ENCODE measurements around the gene PHLPP1. TPM values are rescaled to one million over a fixed set of nuclear protein-coding genes. Genes with fewer than 3 reads are reported as not detected.

Gene PHLPP1
- total and polyA plus RNA-seq, 10 donors = 1.2 to 10.6 (median 6.7) TPM

DNA sequence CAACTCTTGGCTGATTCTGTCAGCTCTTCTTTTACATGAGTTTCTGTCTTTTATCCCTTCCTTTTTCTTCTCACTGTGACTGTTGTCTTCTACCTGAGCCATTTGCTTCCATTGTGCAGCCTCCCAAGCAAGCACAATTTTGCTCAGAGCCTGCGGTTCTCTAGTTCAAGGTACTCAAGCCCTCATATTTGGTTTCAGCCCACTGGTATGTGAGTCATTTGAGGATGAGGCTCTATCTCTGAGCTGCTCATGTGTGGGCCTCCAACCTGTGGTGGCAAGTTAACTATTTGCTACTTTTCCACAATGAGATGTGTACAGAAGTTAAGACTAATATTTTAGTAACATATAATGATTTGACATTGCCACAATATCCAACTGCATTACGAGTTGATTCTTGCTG lies 183.0 kb downstream of the PHLPP1 start:
- Histone ChIP-seq H3K4me3 (no peak overlapping the region), H3K4me1 (no peaks in the 10 kb centered on the region), H3K36me3 (peaks cover 0 to 55% (median 3%) of the 10 kb centered on the region in 6 donors), H3K27me3 (replicated peaks in 1 of 7) (no peaks in the 10 kb centered on the region), H3K27ac (no peak overlapping the region), H3K9me3 (no peaks in the 10 kb centered on the region)
- intact Hi-C loops (cut with DNase I; ENCODE audit: low total_unique reads) = no loop called here
- no peak for TF ChIP-seq POLR2A (IDR thresholded peaks at IDR 0.05)
- 83 to 90% (median 87%) methylated on average over 2 of the region's 2 CpGs for WGBS, 5 donors
- no peak for DNase-seq

DNA sequence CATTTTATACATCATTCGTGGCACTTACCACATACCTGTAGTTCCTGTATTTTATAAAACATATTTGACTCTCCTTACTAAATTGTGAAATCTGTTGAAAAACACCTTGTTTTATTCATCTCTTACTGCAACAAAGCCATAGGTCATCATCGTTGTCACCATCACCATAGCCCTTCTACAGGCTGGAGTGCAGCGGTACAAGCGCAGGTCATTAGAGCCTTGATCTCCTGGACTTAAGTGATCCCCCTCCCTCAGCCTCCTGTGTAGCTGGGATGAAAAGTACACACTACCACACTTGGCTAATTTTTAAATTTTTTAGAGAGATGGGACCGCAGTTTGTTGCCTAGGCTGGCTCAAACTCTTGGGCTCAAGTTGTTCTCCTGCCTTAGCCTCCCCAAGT lies 184.2 kb downstream of the PHLPP1 start:
- no peak for DNase-seq
- H3K27me3 ChIP-seq (replicated peaks in 1 of 7) = no peaks in the 10 kb centered on the region
- no peak for TF ChIP-seq POLR2A (IDR thresholded peaks at IDR 0.05)
- TF ChIP-seq CTCF (IDR thresholded peaks at IDR 0.05 in 8 of 11, conservative IDR thresholded peaks at IDR 0.05 in 3 of 11) = no peak
- TF ChIP-seq POLR2AphosphoS5 (IDR thresholded peaks at IDR 0.05) = no peak
- no peaks in the 10 kb centered on the region for H3K9me3 ChIP-seq
- no peaks in the 10 kb centered on the region for H3K4me1 ChIP-seq
- no peak overlapping the region for H3K4me3 ChIP-seq
- H3K36me3 ChIP-seq = peaks cover 0 to 67% (median 6%) of the 10 kb centered on the region in 6 donors
- intact Hi-C loops (cut with DNase I; ENCODE audit: low total_unique reads) = no loop called here
- no peak overlapping the region for H3K27ac ChIP-seq
- 82 to 96% (median 90%) methylated on average over 5 of the region's 5 CpGs for WGBS, 5 donors

DNA sequence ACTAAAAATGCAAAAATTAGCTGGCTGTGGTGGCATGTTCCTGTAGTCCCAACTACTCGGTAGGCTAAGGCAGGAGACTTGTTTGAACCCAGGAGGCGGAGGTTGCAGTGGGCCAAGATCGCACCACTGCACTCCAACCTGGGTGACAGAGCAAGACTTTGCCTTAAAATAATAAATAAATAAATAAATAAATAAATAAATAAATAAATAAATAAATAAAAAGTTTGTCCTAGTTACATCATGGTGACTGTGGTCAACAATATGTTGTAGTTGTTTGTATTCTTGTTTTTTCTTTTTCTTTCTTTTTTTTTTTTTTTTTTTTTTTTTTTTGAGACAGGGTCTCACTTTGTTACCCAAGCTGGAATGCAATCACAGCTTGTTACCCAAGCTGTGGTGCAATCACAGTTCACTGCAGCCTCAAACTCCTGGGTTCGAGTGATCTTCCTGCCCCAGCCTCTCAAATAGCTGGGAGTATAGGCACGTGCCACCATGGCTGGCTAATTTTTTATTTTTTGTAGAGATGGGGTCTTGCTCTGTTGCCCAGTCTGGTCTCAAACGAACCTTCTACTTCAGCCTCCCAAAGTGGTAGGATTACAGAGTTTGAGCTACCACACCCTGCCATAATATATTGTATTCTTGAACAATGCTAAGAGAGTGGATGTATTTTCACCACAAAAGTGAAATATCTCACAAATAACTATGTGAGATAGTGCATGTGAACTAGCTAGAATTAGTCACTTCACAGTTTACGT lies 185.0 kb downstream of the PHLPP1 start:
- TF ChIP-seq CTCF (IDR thresholded peaks at IDR 0.05 in 8 of 11, conservative IDR thresholded peaks at IDR 0.05 in 3 of 11) (no peak), POLR2AphosphoS5 (IDR thresholded peaks at IDR 0.05) (no peak), POLR2A (IDR thresholded peaks at IDR 0.05) (no peak)
- Histone ChIP-seq H3K36me3 (peaks cover 0 to 73% (median 6%) of the 10 kb centered on the region in 6 donors), H3K4me1 (no peaks in the 10 kb centered on the region), H3K27ac (no peak overlapping the region), H3K4me3 (no peak overlapping the region), H3K27me3 (replicated peaks in 1 of 7) (no peaks in the 10 kb centered on the region), H3K9me3 (no peaks in the 10 kb centered on the region)
- no peak for DNase-seq
- 92 to 98% (median 94%) methylated on average over 7 of the region's 7 CpGs for WGBS, 5 donors
- intact Hi-C loops (cut with DNase I; ENCODE audit: low total_unique reads) = no loop called here

DNA sequence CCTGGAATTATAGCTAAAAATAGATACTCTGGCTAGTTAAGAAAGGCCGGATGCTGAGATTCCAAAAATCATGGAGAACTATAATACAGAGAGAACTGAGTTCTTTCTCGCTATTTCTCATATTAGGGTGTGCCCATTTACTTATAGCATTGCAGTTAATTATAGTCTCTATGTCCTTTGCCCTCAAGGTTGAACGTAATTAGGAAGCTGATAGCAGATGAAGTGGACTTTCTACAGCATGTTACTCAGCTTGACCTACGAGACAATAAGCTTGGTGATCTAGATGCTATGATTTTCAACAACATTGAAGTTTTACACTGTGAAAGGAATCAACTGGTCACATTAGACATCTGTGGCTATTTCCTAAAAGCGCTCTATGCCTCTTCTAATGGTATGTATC lies 187.4 kb downstream of the PHLPP1 start:
- WGBS, 5 donors = 73 to 85% (median 83%) methylated on average over 5 of the region's 5 CpGs
- TF ChIP-seq POLR2AphosphoS5 (IDR thresholded peaks at IDR 0.05) = no peak
- TF ChIP-seq CTCF (IDR thresholded peaks at IDR 0.05 in 8 of 11, conservative IDR thresholded peaks at IDR 0.05 in 3 of 11) = no peak
- TF ChIP-seq POLR2A (IDR thresholded peaks at IDR 0.05) = no peak
- intact Hi-C loops (cut with DNase I; ENCODE audit: low total_unique reads) = no loop called here

More for the DNA sequence above, 187.4 kb downstream of the PHLPP1 start:
- Histone ChIP-seq H3K4me1 (no peaks in the 10 kb centered on the region), H3K36me3 (peaks cover 0 to 64% (median 2%) of the 10 kb centered on the region in 6 donors), H3K27me3 (replicated peaks in 1 of 7) (no peaks in the 10 kb centered on the region), H3K9me3 (no peaks in the 10 kb centered on the region), H3K4me3 (no peak overlapping the region), H3K27ac (no peak overlapping the region)
- no peak for DNase-seq

Data from spleen (tissue), 11 donors.